WTC11 (cell line): ENCODE results near the gene CCP110. TPM values are rescaled to one million over a fixed set of nuclear protein-coding genes. Genes with fewer than 3 reads are reported as not detected.

Experiments
- ATF3 ChIP-seq: sonication (generic); formaldehyde crosslinking; conservative IDR thresholded peaks from 2 replicates; pipeline ENCODE4 v1.8.1; 2022; ENCODE audit warnings: mild to moderate bottlenecking, missing genetic modification reagents
- CREB1 ChIP-seq: sonication (generic); formaldehyde crosslinking; IDR thresholded peaks from 2 replicates; pipeline ENCODE4 v1.8.0; 2023; ENCODE audit warnings: mild to moderate bottlenecking, missing genetic modification reagents
- E2F1 ChIP-seq: sonication (generic); formaldehyde crosslinking; IDR thresholded peaks from 2 replicates; pipeline ENCODE4 v1.8.0; 2022; ENCODE audit warnings: mild to moderate bottlenecking, missing genetic modification reagents
- E2F5 ChIP-seq: sonication (generic); formaldehyde crosslinking; IDR thresholded peaks from 2 replicates; pipeline ENCODE4 v1.8.1; 2022; ENCODE audit warnings: mild to moderate bottlenecking, moderate library complexity, missing genetic modification reagents
- HMGXB4 ChIP-seq: sonication (generic); formaldehyde crosslinking; IDR thresholded peaks from 2 replicates; pipeline ENCODE4 v1.8.1; 2023; ENCODE audit warnings: mild to moderate bottlenecking, moderate library complexity, missing genetic modification reagents
- JUN ChIP-seq: sonication (generic); formaldehyde crosslinking; IDR thresholded peaks from 2 replicates; pipeline ENCODE4 v1.8.0; 2023; ENCODE audit warnings: mild to moderate bottlenecking, missing genetic modification reagents
- KAT7 ChIP-seq: sonication (generic); formaldehyde crosslinking; IDR thresholded peaks from 2 replicates; pipeline ENCODE4 v1.8.1; 2023; ENCODE audit warnings: missing genetic modification reagents, mild to moderate bottlenecking, borderline replicate concordance
- MLX ChIP-seq: sonication (generic); formaldehyde crosslinking; IDR thresholded peaks from 2 replicates; pipeline ENCODE4 v1.8.1; 2023; ENCODE audit warnings: mild to moderate bottlenecking, missing genetic modification reagents, moderate library complexity
- MXD4 ChIP-seq: fragments of 250-450 bp; sonication (Bioruptor Pico); IDR thresholded peaks from 2 replicates; pipeline ENCODE4 v1.8.0; 2021; ENCODE audit warnings: mild to moderate bottlenecking, moderate library complexity, borderline replicate concordance
- NFE2L1 ChIP-seq: sonication (generic); formaldehyde crosslinking; IDR thresholded peaks from 2 replicates; pipeline ENCODE4 v1.8.1; 2023; ENCODE audit warnings: missing genetic modification reagents
- PRDM15 ChIP-seq: sonication (generic); formaldehyde crosslinking; IDR thresholded peaks from 2 replicates; pipeline ENCODE4 v1.8.0; 2022; ENCODE audit warnings: missing genetic modification reagents
- PREB ChIP-seq: sonication (generic); formaldehyde crosslinking; IDR thresholded peaks from 2 replicates; pipeline ENCODE4 v1.8.1; 2022; ENCODE audit warnings: mild to moderate bottlenecking, missing genetic modification reagents, moderate library complexity, borderline replicate concordance
- RELA ChIP-seq: sonication (generic); formaldehyde crosslinking; IDR thresholded peaks from 2 replicates; pipeline ENCODE4 v1.8.1; 2022; ENCODE audit warnings: missing genetic modification reagents, mild to moderate bottlenecking, borderline replicate concordance
- SP1 ChIP-seq: sonication (generic); formaldehyde crosslinking; conservative IDR thresholded peaks from 2 replicates; pipeline ENCODE4 v1.8.1; 2022; ENCODE audit warnings: missing genetic modification reagents
- STAT6 ChIP-seq: sonication (generic); formaldehyde crosslinking; conservative IDR thresholded peaks from 2 replicates; pipeline ENCODE4 v1.8.1; 2023; ENCODE audit warnings: mild to moderate bottlenecking, low read depth, missing genetic modification reagents, moderate library complexity
- ZNF121 ChIP-seq: sonication (generic); formaldehyde crosslinking; IDR thresholded peaks from 2 replicates; pipeline ENCODE4 v1.8.0; 2023; ENCODE audit warnings: missing genetic modification reagents
- ZNF138 ChIP-seq: sonication (generic); formaldehyde crosslinking; conservative IDR thresholded peaks from 2 replicates; pipeline ENCODE4 v1.8.1; 2022; ENCODE audit warnings: mild to moderate bottlenecking, moderate library complexity, missing genetic modification reagents
- ZNF232 ChIP-seq: sonication (generic); formaldehyde crosslinking; IDR thresholded peaks from 2 replicates; pipeline ENCODE4 v1.8.0; 2022; ENCODE audit warnings: mild to moderate bottlenecking, missing genetic modification reagents
- ZNF416 ChIP-seq: fragments of 250-450 bp; sonication (Bioruptor Pico); IDR thresholded peaks from 2 replicates; pipeline ENCODE4 v1.9.0; 2021; ENCODE audit warnings: mild to moderate bottlenecking, inconsistent platforms
- total RNA-seq: library from RNA; stranded (reverse); gene quantifications from 3 replicates; pipeline ENCODE4 v1.2.3, GENCODE V29; 2021

Gene CCP110
- total RNA-seq, 1 experiment from 2014 or later: 23.9 TPM

GRCh38 chr16:19555186-19555937, 31.6 kb downstream of the CCP110 start, which contains the start of gene VPS35L (continued):
- TF ChIP-seq PRDM15 (CRISPR knock-in tag) (peak; percentile 51; the same call in 1 of the 2 replicates), CREB1 (no peak), KAT7 (CRISPR knock-in tag) (0 out of 2 replicates have a peak, but pooled peaks have one; percentile 86), JUN (CRISPR knock-in tag) (no peak), SP1 (CRISPR knock-in tag) (peak; percentile 88), ATF3 (no peak), E2F1 (no peak), MLX (CRISPR knock-in tag) (no peak), PREB (no peak), STAT6 (no peak), HMGXB4 (no peak; the same call in none of the 2 replicates), ZNF416 (CRISPR knock-in tag) (no peak), ZNF138 (CRISPR knock-in tag) (0 out of 2 replicates have a peak, but pooled peaks have one; percentile 53), NFE2L1 (peak; percentile 72; the same call in 1 of the 2 replicates), RELA (CRISPR knock-in tag) (no peak), ZNF232 (CRISPR knock-in tag) (0 out of 2 replicates have a peak, but pooled peaks have one; percentile 60), MXD4 (CRISPR knock-in tag) (no peak), E2F5 (CRISPR knock-in tag) (peak; percentile 41; the same call in 1 of the 2 replicates), ZNF121 (CRISPR knock-in tag) (no peak)
